ENCODE measurements around the gene LRRC8B.
"Not testable (repeated sequence)": the region's sequence is repeated elsewhere in the genome, so short reads cannot be mapped to it uniquely, and the experiment has no call there.

The LRRC8B gene

GRCh38 chr1:89584781-89585180 lies 60.2 kb downstream of the LRRC8B start:
- no peak for DNase-seq (ENCODE audit: low spot score)

GRCh38 chr1:89587729-89588161 lies 63.1 kb downstream of the LRRC8B start:
- no peak for DNase-seq (ENCODE audit: low spot score)

- no peak for DNase-seq (ENCODE audit: low spot score)
Measured at GRCh38 chr1:89588480-89588879, 63.9 kb downstream of the LRRC8B start.

GRCh38 chr1:89589515-89589914 lies 64.9 kb downstream of the LRRC8B start:
- DNase-seq (ENCODE audit: low spot score): no peak

GRCh38 chr1:89590341-89591080 lies 65.9 kb downstream of the LRRC8B start:
- DNase-seq (ENCODE audit: low spot score): no peak

- DNase-seq (ENCODE audit: low spot score): not testable (repeated sequence)
Measured at GRCh38 chr1:89592861-89593302, 68.3 kb downstream of the LRRC8B start.

GRCh38 chr1:89594096-89594740 lies 69.6 kb downstream of the LRRC8B start:
- no peak for DNase-seq (ENCODE audit: low spot score)

- no peak for DNase-seq (ENCODE audit: low spot score)
Measured at GRCh38 chr1:89596698-89597097, 72.1 kb downstream of the LRRC8B start.

GRCh38 chr1:89598450-89599331 lies 74.1 kb downstream of the LRRC8B start:
- peak; percentile 67 for DNase-seq (ENCODE audit: low spot score)

- DNase-seq (ENCODE audit: low spot score): no peak
Measured at GRCh38 chr1:89599332-89599630, 74.7 kb downstream of the LRRC8B start.

GRCh38 chr1:89600451-89601224 lies 76.0 kb downstream of the LRRC8B start:
- DNase-seq (ENCODE audit: low spot score): no peak

- no peak for DNase-seq (ENCODE audit: low spot score)
Measured at GRCh38 chr1:89602871-89603404, 78.3 kb downstream of the LRRC8B start.

- no peak for DNase-seq (ENCODE audit: low spot score)
Measured at GRCh38 chr1:89603651-89604413, 79.2 kb downstream of the LRRC8B start.

GRCh38 chr1:89604414-89604735 lies 79.7 kb downstream of the LRRC8B start:
- no peak for DNase-seq (ENCODE audit: low spot score)

- DNase-seq (ENCODE audit: low spot score): no peak
Measured at GRCh38 chr1:89605692-89606091, 81.1 kb downstream of the LRRC8B start.

GRCh38 chr1:89606227-89606980 lies 81.8 kb downstream of the LRRC8B start:
- no peak for DNase-seq (ENCODE audit: low spot score)

GRCh38 chr1:89607156-89607555 lies 82.5 kb downstream of the LRRC8B start:
- no peak for DNase-seq (ENCODE audit: low spot score)

GRCh38 chr1:89607586-89608318 lies 83.1 kb downstream of the LRRC8B start:
- DNase-seq (ENCODE audit: low spot score): no peak

- DNase-seq (ENCODE audit: low spot score): no peak
Measured at GRCh38 chr1:89608319-89608983, 83.8 kb downstream of the LRRC8B start.

Data from NAMALWA (cell line).